ENCODE results near the gene GPR137. TPM values are rescaled to one million over a fixed set of nuclear protein-coding genes. Genes with fewer than 3 reads are reported as not detected.
"Not testable (repeated sequence)": the region's sequence is repeated elsewhere in the genome, so short reads cannot be mapped to it uniquely, and the experiment has no call there.

The GPR137 gene
- total RNA-seq, 2 experiments from 2014 or later = 26.2 to 30.5 TPM

GRCh38 chr11:64314805-64315561 lies 29.3 kb downstream of the GPR137 start:
- Mint-ChIP-seq H3K4me3 (no peak overlapping the region), H3K4me1 (ENCODE audit: low read depth) (peaks cover 38% of the 10 kb centered on the region), H3K9me3 (no peaks in the 10 kb centered on the region), H3K27ac (no peak overlapping the region), H3K36me3 (ENCODE audit: low read depth) (peaks cover 14% of the 10 kb centered on the region), H3K27me3 (ENCODE audit: low read depth) (no peaks in the 10 kb centered on the region)
- CTCF ChIA-PET = no interaction called here
- no peak for DNase-seq
- intact Hi-C loops (cut with micrococcal nuclease) = no loop called here

- CTCF ChIA-PET = interaction anchor here (2.2 to 3.8 kb wide), 2 partner anchors 14 to 25 kb away, joined by 11 to 18 read pairs; partner anchors contain the start of gene CCDC88B
- H3K36me3 Mint-ChIP-seq (ENCODE audit: low read depth) = peaks cover 15% of the 10 kb centered on the region
- H3K27ac Mint-ChIP-seq = peak overlapping the region; percentile 99
- H3K27me3 Mint-ChIP-seq (ENCODE audit: low read depth); intact Hi-C loops (cut with micrococcal nuclease); H3K9me3 Mint-ChIP-seq; DNase-seq: not testable (repeated sequence)
- peak overlapping the region; percentile 94 for H3K4me3 Mint-ChIP-seq
- peaks cover 39% of the 10 kb centered on the region for H3K4me1 Mint-ChIP-seq (ENCODE audit: low read depth)
These were observed 30.2 kb downstream of the GPR137 start for GRCh38 chr11:64315667-64316526.

GRCh38 chr11:64316672-64317324 lies 31.1 kb downstream of the GPR137 start:
- CTCF ChIA-PET = interaction anchor here (0.8 to 3.8 kb wide), 13 partner anchors 10 to 44 kb away, joined by 3 to 22 read pairs (median 9); partner anchors contain the start of genes CCDC88B and RPS6KA4
- Mint-ChIP-seq H3K9me3 (no peaks in the 10 kb centered on the region), H3K27ac (peak overlapping the region; percentile 99), H3K4me1 (ENCODE audit: low read depth) (peaks cover 40% of the 10 kb centered on the region), H3K4me3 (peak overlapping the region; percentile 94), H3K27me3 (ENCODE audit: low read depth) (no peaks in the 10 kb centered on the region), H3K36me3 (ENCODE audit: low read depth) (peaks cover 21% of the 10 kb centered on the region)
- intact Hi-C loops (cut with micrococcal nuclease) = loop anchor here (1.0 kb wide), 4 partner anchors 11 to 337 kb away; partner anchors contain the start of genes ESRRA and FKBP2
- peak; percentile 46 for DNase-seq

DNA sequence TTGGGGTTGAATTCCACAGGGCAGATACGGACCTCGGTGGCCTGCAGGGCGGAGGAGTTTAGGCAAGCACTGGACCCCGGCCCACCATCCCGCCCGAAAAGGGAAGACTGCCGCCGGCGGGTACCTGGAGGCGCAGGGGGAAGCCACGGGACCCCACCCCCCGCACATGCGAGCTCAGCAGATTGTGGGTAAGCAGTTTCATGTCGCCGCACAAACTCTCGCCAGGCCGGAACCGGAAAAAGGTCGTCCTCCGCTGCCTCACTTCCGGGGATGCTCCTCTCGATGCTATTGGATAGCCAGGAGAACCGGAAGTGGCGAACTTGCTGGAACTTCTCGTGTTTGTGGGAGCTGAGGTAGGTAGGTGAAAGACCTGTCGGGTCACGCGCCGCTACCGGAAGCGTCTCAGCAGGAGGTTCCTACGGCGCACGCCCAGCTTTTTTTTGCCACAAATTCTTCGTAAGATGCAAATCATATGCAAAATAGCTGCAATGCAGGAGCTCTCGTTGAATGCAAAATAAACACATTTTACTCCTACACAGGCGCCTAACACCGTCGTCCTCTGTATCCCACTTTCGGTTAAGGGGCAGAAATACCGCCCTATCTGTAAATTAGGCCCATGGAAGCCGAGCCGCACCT lies 31.8 kb downstream of the GPR137 start, which contains the start of gene TRMT112:
TSS of gene TRMT112 (minus strand) at position 235 of the 636 bp plus-strand sequence. CDS start at position 202, 33 bp downstream.
- peak; percentile 98 for DNase-seq
- peaks cover 37% of the 10 kb centered on the region for H3K4me1 Mint-ChIP-seq (ENCODE audit: low read depth)
- H3K27me3 Mint-ChIP-seq (ENCODE audit: low read depth) = no peaks in the 10 kb centered on the region
- peak within 1 kb of the TSS; percentile 94 for H3K4me3 Mint-ChIP-seq
- H3K27ac Mint-ChIP-seq = peak within 1 kb of the TSS; percentile 99
- no peaks in the 10 kb centered on the region for H3K9me3 Mint-ChIP-seq
- intact Hi-C loops (cut with micrococcal nuclease) = loop anchor here (1.0 kb wide), 4 partner anchors 12 to 336 kb away; partner anchors contain the start of genes ESRRA and FKBP2
- CTCF ChIA-PET = interaction anchor here (0.6 to 3.8 kb wide), 22 partner anchors 10 to 455 kb away, joined by 3 to 22 read pairs (median 6); partner anchors contain the start of genes CCDC88B, FKBP2 and RPS6KA4
- peaks cover 21% of the 10 kb centered on the region for H3K36me3 Mint-ChIP-seq (ENCODE audit: low read depth)

DNA sequence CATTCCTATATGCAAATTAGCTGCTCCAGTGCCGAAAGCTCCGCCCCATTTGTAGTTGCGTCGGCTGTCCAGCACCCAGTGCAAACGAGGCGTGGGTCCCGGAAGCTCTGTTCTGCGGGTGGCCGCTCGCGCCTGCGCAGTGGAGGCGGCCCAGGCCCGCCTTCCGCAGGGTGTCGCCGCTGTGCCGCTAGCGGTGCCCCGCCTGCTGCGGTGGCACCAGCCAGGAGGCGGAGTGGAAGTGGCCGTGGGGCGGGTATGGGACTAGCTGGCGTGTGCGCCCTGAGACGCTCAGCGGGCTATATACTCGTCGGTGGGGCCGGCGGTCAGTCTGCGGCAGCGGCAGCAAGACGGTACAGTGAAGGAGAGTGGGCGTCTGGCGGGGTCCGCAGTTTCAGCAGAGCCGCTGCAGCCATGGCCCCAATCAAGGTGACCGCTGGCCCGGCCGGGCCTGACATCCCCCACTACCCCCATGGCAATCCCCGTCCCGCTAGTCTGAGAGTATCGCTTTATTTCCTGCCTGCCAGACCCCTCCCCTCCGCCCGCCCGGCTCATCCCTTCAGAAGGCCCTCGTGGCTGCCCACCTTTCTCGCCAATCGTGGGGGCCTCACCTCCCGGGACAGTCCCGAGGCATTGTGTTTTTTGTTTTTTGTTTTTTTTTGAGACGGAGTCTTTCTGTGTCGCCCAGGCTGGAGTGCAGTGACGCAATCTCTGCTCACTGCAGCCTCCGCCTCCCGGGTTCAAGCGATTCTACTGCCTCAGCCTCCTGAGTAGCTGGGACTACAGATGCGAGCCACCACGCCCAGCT lies 32.5 kb downstream of the GPR137 start, which contains the start of gene PRDX5:
TSS of gene PRDX5 (plus strand) at position 161 of the 805 bp plus-strand sequence. CDS start at position 256, 95 bp downstream.
- peaks cover 33% of the 10 kb centered on the region for H3K4me1 Mint-ChIP-seq (ENCODE audit: low read depth)
- intact Hi-C loops (cut with micrococcal nuclease) = loop anchor here (1.0 kb wide), 8 partner anchors 13 to 335 kb away; partner anchors contain the start of genes CCDC88B, ESRRA, FKBP2 and GPR137

DNA sequence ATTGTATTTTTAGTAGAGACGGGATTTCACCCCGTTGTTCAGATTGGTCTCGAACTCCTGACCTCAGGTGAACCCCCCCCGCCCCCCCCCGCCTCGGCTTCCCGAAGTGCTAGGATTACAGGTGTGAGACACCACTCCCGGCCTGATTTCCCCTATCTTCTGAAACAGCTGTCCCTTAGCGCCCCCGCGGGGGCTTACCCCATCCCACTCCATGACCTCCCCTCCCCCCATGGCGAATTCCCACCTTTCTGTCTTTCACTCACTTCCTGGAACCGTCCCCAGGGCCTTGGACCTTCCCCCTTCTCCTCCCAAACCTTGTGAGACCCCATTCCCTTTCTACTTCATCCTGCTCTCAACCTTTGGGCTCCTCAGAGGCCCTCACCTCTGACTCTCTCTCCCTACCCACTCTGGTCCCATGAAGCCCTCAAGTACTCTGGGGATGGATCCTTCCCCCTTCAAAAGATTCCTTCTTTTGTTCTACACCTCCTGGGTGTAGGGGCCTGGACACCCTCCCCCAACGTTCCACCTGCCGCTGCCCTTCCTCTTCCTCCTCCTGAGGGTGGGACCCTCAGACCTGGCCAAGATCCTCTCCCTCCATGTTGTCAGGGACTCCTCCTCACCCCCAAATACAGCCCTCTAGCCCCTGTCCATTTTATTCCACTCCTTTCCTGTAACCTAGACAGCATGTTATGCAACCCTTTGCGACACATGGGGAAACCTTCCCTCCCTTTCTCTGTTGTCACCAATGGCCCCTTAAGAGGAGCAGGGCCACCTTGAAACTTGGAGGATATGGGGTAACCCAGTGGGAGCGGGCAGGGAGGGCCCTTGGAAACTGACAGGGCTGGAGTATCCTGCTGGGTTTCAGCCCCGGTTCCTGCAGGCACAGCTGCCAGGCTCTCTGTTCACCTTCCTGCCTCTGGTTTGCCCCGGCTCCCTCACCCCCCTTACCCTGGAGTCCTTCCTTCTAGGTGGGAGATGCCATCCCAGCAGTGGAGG lies 33.4 kb downstream of the GPR137 start:
- Mint-ChIP-seq H3K4me1 (ENCODE audit: low read depth) (peaks cover 33% of the 10 kb centered on the region), H3K27me3 (ENCODE audit: low read depth) (no peaks in the 10 kb centered on the region), H3K27ac (peak overlapping the region; percentile 99), H3K36me3 (ENCODE audit: low read depth) (peaks cover 21% of the 10 kb centered on the region), H3K4me3 (peak overlapping the region; percentile 94), H3K9me3 (no peaks in the 10 kb centered on the region)
- CTCF ChIA-PET = interaction anchor here (1.0 to 3.8 kb wide), 8 partner anchors 12 to 78 kb away, joined by 3 to 22 read pairs (median 9); partner anchors contain the start of gene FKBP2
- intact Hi-C loops (cut with micrococcal nuclease) = loop anchor here (1.0 kb wide), 4 partner anchors 12 to 36 kb away; partner anchors contain the start of genes CCDC88B and GPR137
- DNase-seq = no peak

More for the DNA sequence above, 32.5 kb downstream of the GPR137 start, which contains the start of gene PRDX5:
- DNase-seq = peak; percentile 94
- no peaks in the 10 kb centered on the region for H3K27me3 Mint-ChIP-seq (ENCODE audit: low read depth)
- H3K9me3 Mint-ChIP-seq = no peaks in the 10 kb centered on the region
- peak within 1 kb of the TSS; percentile 99 for H3K27ac Mint-ChIP-seq
- peaks cover 21% of the 10 kb centered on the region for H3K36me3 Mint-ChIP-seq (ENCODE audit: low read depth)
- peak within 1 kb of the TSS; percentile 94 for H3K4me3 Mint-ChIP-seq
- CTCF ChIA-PET = interaction anchor here (0.6 to 3.8 kb wide), 23 partner anchors 9 to 455 kb away, joined by 3 to 22 read pairs (median 5); partner anchors contain the start of genes CCDC88B, FKBP2 and RPS6KA4

DNA sequence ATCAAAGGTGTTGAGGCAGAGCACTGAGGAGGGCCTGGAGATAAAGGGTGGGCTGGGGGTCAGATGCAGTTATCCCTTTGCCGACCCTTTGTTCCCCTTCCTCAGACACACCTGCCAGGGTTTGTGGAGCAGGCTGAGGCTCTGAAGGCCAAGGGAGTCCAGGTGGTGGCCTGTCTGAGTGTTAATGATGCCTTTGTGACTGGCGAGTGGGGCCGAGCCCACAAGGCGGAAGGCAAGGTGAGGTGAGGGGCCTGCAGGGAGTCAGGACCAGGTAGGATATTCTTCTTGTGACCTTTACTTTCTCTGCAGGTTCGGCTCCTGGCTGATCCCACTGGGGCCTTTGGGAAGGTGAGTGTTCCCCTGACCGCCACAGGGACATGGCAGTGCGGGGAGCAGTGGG lies 34.9 kb downstream of the GPR137 start:
- H3K27ac Mint-ChIP-seq = no peak overlapping the region
- H3K27me3 Mint-ChIP-seq (ENCODE audit: low read depth) = no peaks in the 10 kb centered on the region
- no peak for DNase-seq
- no peaks in the 10 kb centered on the region for H3K9me3 Mint-ChIP-seq
- intact Hi-C loops (cut with micrococcal nuclease) = no loop called here
- H3K4me1 Mint-ChIP-seq (ENCODE audit: low read depth) = peaks cover 28% of the 10 kb centered on the region
- no peak overlapping the region for H3K4me3 Mint-ChIP-seq
- CTCF ChIA-PET = interaction anchor here (1.3 kb wide), 1 partner anchor 11 kb away, joined by 6 read pairs; no protein-coding TSS in a partner anchor
- peaks cover 21% of the 10 kb centered on the region for H3K36me3 Mint-ChIP-seq (ENCODE audit: low read depth)

- H3K4me1 Mint-ChIP-seq (ENCODE audit: low read depth) = peaks cover 27% of the 10 kb centered on the region
- no peak overlapping the region for H3K4me3 Mint-ChIP-seq
- intact Hi-C loops (cut with micrococcal nuclease) = no loop called here
- peaks cover 21% of the 10 kb centered on the region for H3K36me3 Mint-ChIP-seq (ENCODE audit: low read depth)
- no peak for DNase-seq
- H3K9me3 Mint-ChIP-seq = no peaks in the 10 kb centered on the region
- CTCF ChIA-PET = no interaction called here
- no peak overlapping the region for H3K27ac Mint-ChIP-seq
- no peaks in the 10 kb centered on the region for H3K27me3 Mint-ChIP-seq (ENCODE audit: low read depth)
These were observed 35.4 kb downstream of the GPR137 start for GRCh38 chr11:64321026-64321425.

DNA sequence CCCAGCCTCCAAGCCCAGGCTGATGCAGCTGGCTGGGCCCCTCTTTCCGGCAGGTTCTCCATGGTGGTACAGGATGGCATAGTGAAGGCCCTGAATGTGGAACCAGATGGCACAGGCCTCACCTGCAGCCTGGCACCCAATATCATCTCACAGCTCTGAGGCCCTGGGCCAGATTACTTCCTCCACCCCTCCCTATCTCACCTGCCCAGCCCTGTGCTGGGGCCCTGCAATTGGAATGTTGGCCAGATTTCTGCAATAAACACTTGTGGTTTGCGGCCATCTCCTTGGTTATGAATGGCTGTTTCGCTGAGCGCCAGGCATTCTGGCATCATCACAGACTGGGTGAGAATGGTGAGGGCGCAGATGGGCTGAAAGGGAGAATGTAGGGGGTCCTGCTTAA lies 35.9 kb downstream of the GPR137 start:
- Mint-ChIP-seq H3K9me3 (no peaks in the 10 kb centered on the region), H3K4me3 (no peak overlapping the region), H3K36me3 (ENCODE audit: low read depth) (peaks cover 19% of the 10 kb centered on the region), H3K4me1 (ENCODE audit: low read depth) (peaks cover 22% of the 10 kb centered on the region), H3K27ac (no peak overlapping the region), H3K27me3 (ENCODE audit: low read depth) (no peaks in the 10 kb centered on the region)
- CTCF ChIA-PET = no interaction called here
- no peak for DNase-seq
- intact Hi-C loops (cut with micrococcal nuclease) = no loop called here

DNA sequence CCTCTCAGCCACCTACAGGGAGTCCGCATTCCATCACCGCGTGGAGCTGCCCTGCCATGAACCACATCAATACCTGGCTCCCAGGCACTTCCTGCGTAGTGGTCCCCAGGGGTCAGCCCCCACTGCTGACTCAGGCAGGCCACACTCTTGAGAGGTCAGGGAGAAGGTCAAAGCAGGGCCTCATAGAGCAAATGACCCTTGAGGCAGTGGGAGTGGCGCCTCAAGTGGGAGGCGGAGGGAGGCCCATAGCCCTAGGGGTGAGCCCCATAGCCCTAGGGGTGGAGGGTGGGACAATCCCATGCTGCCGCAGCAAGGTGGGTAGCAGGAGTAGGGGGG lies 37.2 kb downstream of the GPR137 start:
- CTCF ChIA-PET = interaction anchor here (0.9 to 1.1 kb wide), 2 partner anchors 9 to 21 kb away, joined by 3 read pairs; no protein-coding TSS in a partner anchor
- Mint-ChIP-seq H3K27ac (no peak overlapping the region), H3K27me3 (ENCODE audit: low read depth) (no peaks in the 10 kb centered on the region), H3K4me1 (ENCODE audit: low read depth) (peaks cover 19% of the 10 kb centered on the region), H3K9me3 (no peaks in the 10 kb centered on the region), H3K4me3 (no peak overlapping the region), H3K36me3 (ENCODE audit: low read depth) (peaks cover 8% of the 10 kb centered on the region)
- intact Hi-C loops (cut with micrococcal nuclease) = no loop called here
- no peak for DNase-seq

Data from activated naive CD4-positive, alpha-beta T cell treated with anti-CD3 and anti-CD28 coated beads for 36 hours (primary cell).